WTC11 (cell line): ENCODE data around the gene CCR9. TPM values are rescaled to one million over a fixed set of nuclear protein-coding genes. Genes with fewer than 3 reads are reported as not detected.

Source experiments
- ATAC-seq: fragments of 200-7000 bp; cut with Tn5 transposase; 2 replicates; pipeline ENCODE4 v1.10.0; 2021; ENCODE audit warnings: mild to moderate bottlenecking, moderate library complexity
- CTCF ChIA-PET: fragments of 300-600 bp; sonication (Branson Sonifier 250); formaldehyde crosslinking; loops from one replicate; lab custom pipeline; 2021; ENCODE audit warnings: antibody characterized with exemption; lab: Charles Lee
- POLR2A ChIA-PET: fragments of 350-600 bp; sonication (Branson Sonifier 250); formaldehyde crosslinking; loops from one replicate; lab custom pipeline; 2021; ENCODE audit warnings: antibody characterized with exemption; lab: Charles Lee
- DNase-seq: peaks from one replicate; pipeline ENCODE4 v3.0.0; 2021; ENCODE audit warnings: low spot score
- H3K27ac Mint-ChIP-seq: 2 replicates; pipeline ENCODE4 v1.8.0; 2021; ENCODE audit warnings: mixed read lengths
- H3K27me3 Mint-ChIP-seq: 2 replicates; pipeline ENCODE4 v1.8.0; 2021; ENCODE audit warnings: low read depth, mild to moderate bottlenecking, moderate library complexity, mixed read lengths
- H3K36me3 Mint-ChIP-seq: 2 replicates; pipeline ENCODE4 v1.8.0; 2021; ENCODE audit warnings: mixed read lengths
- H3K4me1 Mint-ChIP-seq: 2 replicates; pipeline ENCODE4 v1.8.0; 2022; ENCODE audit warnings: mixed read lengths
- H3K4me3 Mint-ChIP-seq: 2 replicates; pipeline ENCODE4 v1.8.0; 2021; ENCODE audit warnings: mild to moderate bottlenecking, moderate library complexity, mixed read lengths
- H3K9me3 Mint-ChIP-seq: 2 replicates; pipeline ENCODE4 v1.8.0; 2021; ENCODE audit warnings: mixed read lengths
- AFF4 ChIP-seq: sonication (generic); formaldehyde crosslinking; IDR thresholded peaks from 2 replicates; pipeline ENCODE4 v1.8.1; 2023; ENCODE audit warnings: mild to moderate bottlenecking, missing genetic modification reagents, borderline replicate concordance
- CREB1 ChIP-seq: sonication (generic); formaldehyde crosslinking; IDR thresholded peaks from 2 replicates; pipeline ENCODE4 v1.8.0; 2023; ENCODE audit warnings: mild to moderate bottlenecking, missing genetic modification reagents
- E2F1 ChIP-seq: sonication (generic); formaldehyde crosslinking; IDR thresholded peaks from 2 replicates; pipeline ENCODE4 v1.8.0; 2022; ENCODE audit warnings: mild to moderate bottlenecking, missing genetic modification reagents
- MAX ChIP-seq: sonication (generic); formaldehyde crosslinking; IDR thresholded peaks from 2 replicates; pipeline ENCODE4 v1.8.0; 2022; ENCODE audit warnings: mild to moderate bottlenecking, missing genetic modification reagents
- NFATC4 ChIP-seq: fragments of 250-450 bp; sonication (Bioruptor Pico); IDR thresholded peaks from 2 replicates; pipeline ENCODE4 v1.9.0; 2021; ENCODE audit warnings: mild to moderate bottlenecking
- OVOL2 ChIP-seq: fragments of 250-450 bp; sonication (Bioruptor Pico); IDR thresholded peaks from 2 replicates; pipeline ENCODE4 v1.9.0; 2021; ENCODE audit warnings: mild to moderate bottlenecking, borderline replicate concordance
- SP1 ChIP-seq: sonication (generic); formaldehyde crosslinking; conservative IDR thresholded peaks from 2 replicates; pipeline ENCODE4 v1.8.1; 2022; ENCODE audit warnings: missing genetic modification reagents
- TCF7 ChIP-seq: sonication (generic); formaldehyde crosslinking; IDR thresholded peaks from 2 replicates; pipeline ENCODE4 v1.8.0; 2022; ENCODE audit warnings: mild to moderate bottlenecking, low read depth, missing genetic modification reagents, moderate library complexity
- ZBTB21 ChIP-seq: sonication (generic); formaldehyde crosslinking; IDR thresholded peaks from 2 replicates; pipeline ENCODE4 v1.8.1; 2023; ENCODE audit warnings: mild to moderate bottlenecking, missing genetic modification reagents, borderline replicate concordance
- ZMAT4 ChIP-seq: fragments of 250-450 bp; sonication (Bioruptor Pico); IDR thresholded peaks from 2 replicates; pipeline ENCODE4 v1.9.0; 2021; ENCODE audit warnings: mild to moderate bottlenecking
- ZNF416 ChIP-seq: fragments of 250-450 bp; sonication (Bioruptor Pico); IDR thresholded peaks from 2 replicates; pipeline ENCODE4 v1.9.0; 2021; ENCODE audit warnings: mild to moderate bottlenecking, inconsistent platforms
- ZNF425 ChIP-seq: fragments of 250-450 bp; sonication (Bioruptor Pico); conservative IDR thresholded peaks from 2 replicates; pipeline ENCODE4 v1.9.0; 2021; ENCODE audit warnings: mild to moderate bottlenecking
- total RNA-seq: library from RNA; stranded (reverse); gene quantifications from 3 replicates; pipeline ENCODE4 v1.2.3, GENCODE V29; 2021

CCR9 gene
- total RNA-seq, 1 experiment from 2014 or later = not detected

- no peaks in the 10 kb centered on the region for H3K36me3 Mint-ChIP-seq
- no peaks in the 10 kb centered on the region for H3K4me1 Mint-ChIP-seq
- TF ChIP-seq MAX (CRISPR knock-in tag) (no peak), AFF4 (CRISPR knock-in tag) (no peak), CREB1 (CRISPR knock-in tag) (no peak)
- no peak for DNase-seq
- H3K4me3 Mint-ChIP-seq = no peak overlapping the region
- no peak for ATAC-seq
- no peaks in the 10 kb centered on the region for H3K9me3 Mint-ChIP-seq
- H3K27me3 Mint-ChIP-seq = 0 out of 2 replicates have a peak, but pooled peaks cover under 1% of the 10 kb centered on the region
- H3K27ac Mint-ChIP-seq = no peak overlapping the region
- CTCF ChIA-PET = interaction anchor here (1.1 kb wide), 1 partner anchor 20 kb away, joined by 3 read pairs; no protein-coding TSS in a partner anchor
- POLR2A ChIA-PET = no interaction called here
Observed at GRCh38 chr3:45909542-45909941, 23.2 kb downstream of the CCR9 start.

GRCh38 chr3:45910892-45911291 is 24.5 kb downstream of the CCR9 start:
- ChIA-PET CTCF (interaction anchor here (1.3 to 1.7 kb wide), 2 partner anchors 28 to 168 kb away, joined by 5 to 7 read pairs; no protein-coding TSS in a partner anchor), POLR2A (no interaction called here)
- Mint-ChIP-seq H3K9me3 (no peaks in the 10 kb centered on the region), H3K27me3 (peaks cover 9% of the 10 kb centered on the region), H3K27ac (no peak overlapping the region), H3K36me3 (no peaks in the 10 kb centered on the region), H3K4me3 (no peak overlapping the region), H3K4me1 (peaks cover 5% of the 10 kb centered on the region; the same call in 1 of the 2 replicates)
- TF ChIP-seq ZNF425 (CRISPR knock-in tag) (no peak), E2F1 (CRISPR knock-in tag) (no peak), OVOL2 (CRISPR knock-in tag) (no peak), AFF4 (CRISPR knock-in tag) (no peak), SP1 (CRISPR knock-in tag) (no peak), ZNF416 (no peak), ZBTB21 (CRISPR knock-in tag) (no peak), NFATC4 (CRISPR knock-in tag) (no peak), TCF7 (no peak), ZMAT4 (CRISPR knock-in tag) (no peak)
- ATAC-seq (no peak), DNase-seq (no peak)
